GM23338 (cell line): ENCODE measurements around the gene SLC13A3.

ENCODE experiments used
- JUNB ChIP-seq: IDR thresholded peaks from one replicate; pipeline ENCODE4 v1.6.1; 2016; ENCODE audit warnings: antibody characterized with exemption; ENCODE audit not compliant: unreplicated experiment
- TF ChIP-seq, protein P1 (sequence below), 2 experiments: fragments of 200-600 bp in 1 of 2; sonication (generic) in 1 of 2; conservative IDR thresholded peaks; 2 replicates each; pipeline versions ENCODE4 v1.5.1 to v1.6.1; 2016 to 2017; ENCODE audit warnings: antibody characterized with exemption in 2 of 2, low read depth in 2 of 2, mild to moderate bottlenecking in 2 of 2, moderate library complexity in 1 of 2
- TF ChIP-seq, protein P2 (sequence below): fragments of 250-450 bp; sonication (Bioruptor Pico); IDR thresholded peaks from 2 replicates; pipeline ENCODE4 v1.5.0; 2020; ENCODE audit warnings: mild to moderate bottlenecking, moderate library complexity

DNA sequence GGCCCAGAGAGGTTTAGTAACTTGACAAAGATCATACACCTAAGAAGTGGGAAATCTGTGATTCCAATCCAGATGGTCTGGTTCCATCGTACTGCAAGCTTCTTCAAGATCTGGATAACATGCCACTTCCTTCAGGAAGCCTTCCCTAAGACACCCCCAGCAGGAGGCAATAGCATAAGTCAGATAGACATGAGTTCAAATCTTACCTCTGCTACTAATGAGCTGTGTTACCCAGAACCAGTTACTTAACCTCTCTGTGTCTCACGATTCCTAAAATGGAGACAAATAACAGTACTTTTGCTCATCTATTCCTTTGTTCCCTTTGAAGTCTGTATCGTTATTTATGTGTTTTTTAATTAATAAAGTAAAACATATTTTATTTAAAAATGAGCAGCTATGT is 78.5 kb downstream of the SLC13A3 start:
- TF ChIP-seq, protein P1, sequence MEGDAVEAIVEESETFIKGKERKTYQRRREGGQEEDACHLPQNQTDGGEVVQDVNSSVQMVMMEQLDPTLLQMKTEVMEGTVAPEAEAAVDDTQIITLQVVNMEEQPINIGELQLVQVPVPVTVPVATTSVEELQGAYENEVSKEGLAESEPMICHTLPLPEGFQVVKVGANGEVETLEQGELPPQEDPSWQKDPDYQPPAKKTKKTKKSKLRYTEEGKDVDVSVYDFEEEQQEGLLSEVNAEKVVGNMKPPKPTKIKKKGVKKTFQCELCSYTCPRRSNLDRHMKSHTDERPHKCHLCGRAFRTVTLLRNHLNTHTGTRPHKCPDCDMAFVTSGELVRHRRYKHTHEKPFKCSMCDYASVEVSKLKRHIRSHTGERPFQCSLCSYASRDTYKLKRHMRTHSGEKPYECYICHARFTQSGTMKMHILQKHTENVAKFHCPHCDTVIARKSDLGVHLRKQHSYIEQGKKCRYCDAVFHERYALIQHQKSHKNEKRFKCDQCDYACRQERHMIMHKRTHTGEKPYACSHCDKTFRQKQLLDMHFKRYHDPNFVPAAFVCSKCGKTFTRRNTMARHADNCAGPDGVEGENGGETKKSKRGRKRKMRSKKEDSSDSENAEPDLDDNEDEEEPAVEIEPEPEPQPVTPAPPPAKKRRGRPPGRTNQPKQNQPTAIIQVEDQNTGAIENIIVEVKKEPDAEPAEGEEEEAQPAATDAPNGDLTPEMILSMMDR (conservative IDR thresholded peaks at IDR 0.05; ENCODE audit: low read depth in 2 of 2): no peak
- TF ChIP-seq, protein P2, sequence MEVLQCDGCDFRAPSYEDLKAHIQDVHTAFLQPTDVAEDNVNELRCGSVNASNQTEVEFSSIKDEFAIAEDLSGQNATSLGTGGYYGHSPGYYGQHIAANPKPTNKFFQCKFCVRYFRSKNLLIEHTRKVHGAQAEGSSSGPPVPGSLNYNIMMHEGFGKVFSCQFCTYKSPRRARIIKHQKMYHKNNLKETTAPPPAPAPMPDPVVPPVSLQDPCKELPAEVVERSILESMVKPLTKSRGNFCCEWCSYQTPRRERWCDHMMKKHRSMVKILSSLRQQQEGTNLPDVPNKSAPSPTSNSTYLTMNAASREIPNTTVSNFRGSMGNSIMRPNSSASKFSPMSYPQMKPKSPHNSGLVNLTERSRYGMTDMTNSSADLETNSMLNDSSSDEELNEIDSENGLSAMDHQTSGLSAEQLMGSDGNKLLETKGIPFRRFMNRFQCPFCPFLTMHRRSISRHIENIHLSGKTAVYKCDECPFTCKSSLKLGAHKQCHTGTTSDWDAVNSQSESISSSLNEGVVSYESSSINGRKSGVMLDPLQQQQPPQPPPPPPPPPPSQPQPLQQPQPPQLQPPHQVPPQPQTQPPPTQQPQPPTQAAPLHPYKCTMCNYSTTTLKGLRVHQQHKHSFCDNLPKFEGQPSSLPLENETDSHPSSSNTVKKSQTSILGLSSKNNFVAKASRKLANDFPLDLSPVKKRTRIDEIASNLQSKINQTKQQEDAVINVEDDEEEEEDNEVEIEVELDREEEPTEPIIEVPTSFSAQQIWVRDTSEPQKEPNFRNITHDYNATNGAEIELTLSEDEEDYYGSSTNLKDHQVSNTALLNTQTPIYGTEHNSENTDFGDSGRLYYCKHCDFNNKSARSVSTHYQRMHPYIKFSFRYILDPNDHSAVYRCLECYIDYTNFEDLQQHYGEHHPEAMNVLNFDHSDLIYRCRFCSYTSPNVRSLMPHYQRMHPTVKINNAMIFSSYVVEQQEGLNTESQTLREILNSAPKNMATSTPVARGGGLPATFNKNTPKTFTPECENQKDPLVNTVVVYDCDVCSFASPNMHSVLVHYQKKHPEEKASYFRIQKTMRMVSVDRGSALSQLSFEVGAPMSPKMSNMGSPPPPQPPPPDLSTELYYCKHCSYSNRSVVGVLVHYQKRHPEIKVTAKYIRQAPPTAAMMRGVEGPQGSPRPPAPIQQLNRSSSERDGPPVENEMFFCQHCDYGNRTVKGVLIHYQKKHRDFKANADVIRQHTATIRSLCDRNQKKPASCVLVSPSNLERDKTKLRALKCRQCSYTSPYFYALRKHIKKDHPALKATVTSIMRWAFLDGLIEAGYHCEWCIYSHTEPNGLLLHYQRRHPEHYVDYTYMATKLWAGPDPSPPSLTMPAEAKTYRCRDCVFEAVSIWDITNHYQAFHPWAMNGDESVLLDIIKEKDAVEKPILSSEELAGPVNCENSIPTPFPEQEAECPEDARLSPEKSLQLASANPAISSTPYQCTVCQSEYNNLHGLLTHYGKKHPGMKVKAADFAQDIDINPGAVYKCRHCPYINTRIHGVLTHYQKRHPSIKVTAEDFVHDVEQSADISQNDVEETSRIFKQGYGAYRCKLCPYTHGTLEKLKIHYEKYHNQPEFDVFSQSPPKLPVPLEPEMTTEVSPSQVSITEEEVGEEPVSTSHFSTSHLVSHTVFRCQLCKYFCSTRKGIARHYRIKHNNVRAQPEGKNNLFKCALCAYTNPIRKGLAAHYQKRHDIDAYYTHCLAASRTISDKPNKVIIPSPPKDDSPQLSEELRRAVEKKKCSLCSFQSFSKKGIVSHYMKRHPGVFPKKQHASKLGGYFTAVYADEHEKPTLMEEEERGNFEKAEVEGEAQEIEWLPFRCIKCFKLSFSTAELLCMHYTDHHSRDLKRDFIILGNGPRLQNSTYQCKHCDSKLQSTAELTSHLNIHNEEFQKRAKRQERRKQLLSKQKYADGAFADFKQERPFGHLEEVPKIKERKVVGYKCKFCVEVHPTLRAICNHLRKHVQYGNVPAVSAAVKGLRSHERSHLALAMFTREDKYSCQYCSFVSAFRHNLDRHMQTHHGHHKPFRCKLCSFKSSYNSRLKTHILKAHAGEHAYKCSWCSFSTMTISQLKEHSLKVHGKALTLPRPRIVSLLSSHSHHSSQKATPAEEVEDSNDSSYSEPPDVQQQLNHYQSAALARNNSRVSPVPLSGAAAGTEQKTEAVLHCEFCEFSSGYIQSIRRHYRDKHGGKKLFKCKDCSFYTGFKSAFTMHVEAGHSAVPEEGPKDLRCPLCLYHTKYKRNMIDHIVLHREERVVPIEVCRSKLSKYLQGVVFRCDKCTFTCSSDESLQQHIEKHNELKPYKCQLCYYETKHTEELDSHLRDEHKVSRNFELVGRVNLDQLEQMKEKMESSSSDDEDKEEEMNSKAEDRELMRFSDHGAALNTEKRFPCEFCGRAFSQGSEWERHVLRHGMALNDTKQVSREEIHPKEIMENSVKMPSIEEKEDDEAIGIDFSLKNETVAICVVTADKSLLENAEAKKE (CRISPR knock-in tag): no peak
- TF ChIP-seq JUNB: no peak
